Heart right ventricle (tissue), 16 donors: Measurements from ENCODE around the gene CNDP1. TPM values are rescaled to one million over a fixed set of nuclear protein-coding genes. Genes with fewer than 3 reads are reported as not detected.

Source experiments
- ATAC-seq, 8 donors: fragments of 200-7000 bp; cut with Tn5 transposase; one replicate each; pipeline ENCODE4 v1.9.1; 2020; ENCODE audit warnings: mild to moderate bottlenecking in 8 of 8, moderate library complexity in 8 of 8, moderate number of reproducible peaks in 1 of 8
- DNase-seq, 2 donors: peaks; one replicate each; pipeline ENCODE4 v3.0.0-alpha.2; 2020
- H3K27ac ChIP-seq, 10 donors: fragments of 200-600 bp; sonication (generic) in 2 of 10; one replicate each; pipeline versions ENCODE4 v1.5.0 to v1.8.0; 2020 to 2022; ENCODE audit warnings: mild to moderate bottlenecking in 3 of 10
- H3K27me3 ChIP-seq, 7 donors: fragments of 200-600 bp; one replicate each; pipeline ENCODE4 v1.8.0; 2021 to 2022; ENCODE audit warnings: mild to moderate bottlenecking in 2 of 7
- H3K36me3 ChIP-seq, 9 donors: fragments of 200-600 bp; sonication (generic) in 1 of 9; one replicate each; pipeline versions ENCODE4 v1.5.0 to v1.8.0; 2020 to 2022; ENCODE audit warnings: mild to moderate bottlenecking in 2 of 9
- H3K4me1 ChIP-seq, 9 donors: fragments of 200-600 bp; sonication (generic) in 1 of 9; one replicate each; pipeline versions ENCODE4 v1.5.0 to v1.8.0; 2020 to 2022; ENCODE audit warnings: mild to moderate bottlenecking in 4 of 9
- H3K4me3 ChIP-seq, 10 donors: fragments of 200-600 bp; sonication (generic) in 2 of 10; one replicate each; pipeline versions ENCODE4 v1.5.0 to v1.8.0; 2020 to 2022; ENCODE audit warnings: mild to moderate bottlenecking in 7 of 10, moderate library complexity in 2 of 10
- H3K9me3 ChIP-seq, 11 donors: fragments of 200-600 bp in 10 of 11; sonication (generic) in 2 of 11; one replicate each; pipeline versions ENCODE4 v1.5.0 to v1.8.0; 2013 to 2022; ENCODE audit warnings: mild to moderate bottlenecking in 2 of 11, control low read depth in 1 of 11, moderate library complexity in 1 of 11
- CTCF ChIP-seq, 9 donors: fragments of 200-600 bp; sonication (generic) in 2 of 9; IDR thresholded peaks; one replicate each; pipeline versions ENCODE4 v1.5.0 to v1.8.0; 2021 to 2022; ENCODE audit warnings: antibody characterized with exemption in 9 of 9, mild to moderate bottlenecking in 5 of 9, moderate library complexity in 1 of 9
- WGBS, 2 donors: extraction: QIAGEN DNeasy Blood & Tissue Kit; methylation state at CpG; one replicate each; pipeline ENCODE4 v1.1.7; 2013; ENCODE audit warnings: inconsistent platforms in 1 of 2; 5-methylcytosine and 5-hydroxymethylcytosine counted together
- intact Hi-C, 10 donors: fragments of 100-400 bp; cut with DNase I; formaldehyde crosslinking; loops; one replicate each; pipeline versions ENCODE4 v1.11.1 to v1.14.2; 2022
- polyA plus RNA-seq, 2 donors: library from polyadenylated mRNA; stranded (reverse); fragments of 200-250 nt; gene quantifications; one replicate each; pipeline ENCODE4 v1.2.3, GENCODE V29; 2013
- total RNA-seq, 10 donors: library from RNA; stranded (reverse); fragmentation: NEBNext Ultra II Directional in 3 of 10; extraction: Animal tissue kit (Norgen Biotek cat#: 25700) in 3 of 10; gene quantifications; one replicate each; pipeline versions ENCODE4 v1.2.1 to v1.2.4, GENCODE V29; 2021 to 2023
- donor health status: Arrhythmogenic right ventricular cardiomyopathy.
- donor health status: ischemic (EF 13 %, LVEDD 7.1; RV severe dilation, severe dysfunction).
- donor health status: healthy with polysubstance abuse.
- donor health status: DM: no; HTN: yes; CAD: no.
- donor health status: DM: no; HTN: no; CAD: no.
- donor health status: ischemic (EF 25% LVEDD 6.9; RV normal size, moderate dysfunction).
- donor health status: ischemic (EF 25% LVEDD 5.7; RV mildly dilated, moderate dysfunction).
- donor health status: healthy.
- donor health status: DM: yes; HTN: yes; CAD: no.
- donor health status: Ischemic cardiomyopathy.
- donor health status: ischemic (EF 35%, LVEDD 5.7; RV mildly dilated, moderate dysfunction).
- donor health status: nonischemic (EF 11% LVEDD 7.7; RV severe dilation, severe dysfunction).
- donor health status: DM: yes; HTN: yes; CAD: no.
- donor health status: PGD.
- donor health status: ischemic (EF 29% LVEDD 5.4; RV normal size, mild dysfunction).
- donor health status: nonischemic (EF 23%, LVEDD 6.1; RV moderate dilation, normal function).

CNDP1 gene
- total and polyA plus RNA-seq, 12 donors: 0.11 to 0.12 TPM; not detected in 10

- TF ChIP-seq CTCF (IDR thresholded peaks at IDR 0.05): no peak
- WGBS, 2 donors: 0 to 1% methylated on average over 71 of the region's 71 CpGs
- intact Hi-C loops: loop anchor here in 7 of 10 donors (1.0 to 10.0 kb wide), 9 partner anchors 39 to 301 kb away; partner anchors contain the start of genes ZNF407 (in 2 of the 7) and DIPK1C (in 1 of the 7)
- Histone ChIP-seq H3K9me3 (peaks cover 0 to 5% (median 0%) of the 10 kb centered on the region in 11 donors), H3K4me1 (peaks cover 0 to 56% (median 33%) of the 10 kb centered on the region in 9 donors), H3K36me3 (peaks cover 0 to 15% (median 1%) of the 10 kb centered on the region in 9 donors), H3K4me3 (peak within 1 kb of the TSS; percentile 61 to 99 (median 87)), H3K27me3 (no peaks in the 10 kb centered on the region), H3K27ac (peak within 1 kb of the TSS; percentile 78 to 98 (median 94))
- peak; percentile 96 to 99 (median 97) for ATAC-seq
- DNase-seq: peak; percentile 100
Observed at GRCh38 chr18:74495581-74496507, 38.5 kb upstream of the CNDP1 start, which contains the start of gene CNDP2. TSS of gene CNDP2 (plus strand) at chr18:74496363. CDS start at chr18:74499974, 3,611 bp downstream.

GRCh38 chr18:74496508-74497323 is 37.6 kb upstream of the CNDP1 start:
- TF ChIP-seq CTCF (IDR thresholded peaks at IDR 0.05): peak in 3 of 9 donors; percentile 20 to 39 (median 29)
- intact Hi-C loops: loop anchor here in 7 of 10 donors (1.0 to 10.0 kb wide), 8 partner anchors 48 to 302 kb away; partner anchors contain the start of gene ZNF407 (in 2 of the 7)
- H3K27me3 ChIP-seq: no peaks in the 10 kb centered on the region
- peaks cover 0 to 24% (median 10%) of the 10 kb centered on the region in 9 donors for H3K36me3 ChIP-seq
- H3K9me3 ChIP-seq: peaks cover 0 to 5% (median 0%) of the 10 kb centered on the region in 11 donors
- H3K4me1 ChIP-seq: peaks cover 0 to 64% (median 33%) of the 10 kb centered on the region in 9 donors
- WGBS, 2 donors: 3 to 4% methylated on average over 38 to 48 of the region's 48 CpGs
- DNase-seq (peak; percentile 67 to 76), ATAC-seq (peak; percentile 25 to 78 (median 39))
- peak overlapping the region; percentile 78 to 98 (median 94) for H3K27ac ChIP-seq
- H3K4me3 ChIP-seq: peak overlapping the region; percentile 61 to 99 (median 87)

- Histone ChIP-seq H3K4me3 (peak overlapping the region in 8 of 10 donors; percentile 77 to 99 (median 89)), H3K36me3 (peaks cover 0 to 30% (median 16%) of the 10 kb centered on the region in 9 donors), H3K27me3 (no peaks in the 10 kb centered on the region), H3K4me1 (peaks cover 0 to 70% (median 33%) of the 10 kb centered on the region in 9 donors), H3K9me3 (peaks cover 0 to 1% (median 0%) of the 10 kb centered on the region in 11 donors), H3K27ac (peak overlapping the region in 9 of 10 donors; percentile 90 to 98 (median 95))
- no peak for ATAC-seq
- WGBS, 2 donors: 95% methylated on average over 8 of the region's 8 CpGs
- intact Hi-C loops: loop anchor here in 7 of 10 donors (2.0 to 10.0 kb wide), 6 partner anchors 48 to 302 kb away; partner anchors contain the start of gene ZNF407 (in 2 of the 7)
- no peak for TF ChIP-seq CTCF (IDR thresholded peaks at IDR 0.05)
- no peak for DNase-seq
Observed at GRCh38 chr18:74497324-74497676, 37.0 kb upstream of the CNDP1 start.
